GM23248 (cell line): ENCODE results near the gene GSG1L. TPM values are rescaled to one million over a fixed set of nuclear protein-coding genes. Genes with fewer than 3 reads are reported as not detected.
"Not testable (repeated sequence)": the region's sequence is repeated elsewhere in the genome, so short reads cannot be mapped to it uniquely, and the experiment has no call there.

Experiments
- DNase-seq: peaks from one replicate; pipeline ENCODE4 v3.0.0-alpha.2; 2015
- H2AFZ ChIP-seq: fragments of 200-600 bp; sonication (generic); 2 replicates; pipeline ENCODE4 v1.6.1; 2016; ENCODE audit warnings: antibody characterized with exemption
- H3F3A ChIP-seq: fragments of 200-600 bp; sonication (generic); 2 replicates; pipeline ENCODE4 v1.6.1; 2016; ENCODE audit warnings: mild to moderate bottlenecking, antibody characterized with exemption, mixed run types; ENCODE audit not compliant: insufficient read depth
- H3K27ac ChIP-seq: fragments of 200-600 bp; sonication (generic); 2 replicates; pipeline ENCODE4 v1.5.1; 2016; ENCODE audit warnings: mild to moderate bottlenecking
- H3K27me3 ChIP-seq: fragments of 200-600 bp; sonication (generic); replicated peaks from 2 replicates; pipeline ENCODE4 v1.6.1; 2016; ENCODE audit warnings: mild to moderate bottlenecking; ENCODE audit not compliant: insufficient read depth
- H3K36me3 ChIP-seq: fragments of 200-600 bp; sonication (generic); 2 replicates; pipeline ENCODE4 v1.6.1; 2016; ENCODE audit warnings: low read depth, mild to moderate bottlenecking
- H3K4me1 ChIP-seq: fragments of 200-600 bp; sonication (generic); 2 replicates; pipeline ENCODE4 v1.6.1; 2016; ENCODE audit warnings: mild to moderate bottlenecking; ENCODE audit not compliant: insufficient read depth
- H3K4me2 ChIP-seq: fragments of 200-600 bp; sonication (generic); one replicate; pipeline ENCODE4 v1.6.1; 2016; ENCODE audit warnings: mild to moderate bottlenecking; ENCODE audit not compliant: unreplicated experiment
- H3K4me3 ChIP-seq: fragments of 200-600 bp; sonication (generic); 2 replicates; pipeline ENCODE4 v1.5.1; 2016; ENCODE audit warnings: mild to moderate bottlenecking
- H3K79me2 ChIP-seq: fragments of 200-600 bp; sonication (generic); 2 replicates; pipeline ENCODE4 v1.6.1; 2016; ENCODE audit warnings: mild to moderate bottlenecking; ENCODE audit not compliant: insufficient read depth
- H3K9ac ChIP-seq: fragments of 200-600 bp; sonication (generic); 2 replicates; pipeline ENCODE4 v1.6.1; 2016; ENCODE audit warnings: mild to moderate bottlenecking
- H3K9me2 ChIP-seq: fragments of 200-600 bp; sonication (generic); 2 replicates; pipeline ENCODE4 v1.6.1; 2016; ENCODE audit warnings: mixed run types, mild to moderate bottlenecking, moderate library complexity; ENCODE audit not compliant: insufficient read depth
- H3K9me3 ChIP-seq: fragments of 200-600 bp; sonication (generic); one replicate; pipeline ENCODE4 v1.6.1; 2017; ENCODE audit warnings: low read depth
- H4K20me1 ChIP-seq: fragments of 200-600 bp; sonication (generic); 2 replicates; pipeline ENCODE4 v1.6.0; 2016; ENCODE audit not compliant: insufficient read depth
- EZH2 ChIP-seq: fragments of 200-600 bp; sonication (generic); IDR thresholded peaks from 2 replicates; pipeline ENCODE4 v1.6.1; 2018; ENCODE audit warnings: antibody characterized with exemption, mild to moderate bottlenecking; ENCODE audit not compliant: insufficient read depth, poor library complexity, severe bottlenecking
- EZH2phosphoT487 ChIP-seq: fragments of 200-600 bp; sonication (generic); IDR thresholded peaks from 2 replicates; pipeline ENCODE4 v1.6.1; 2018; ENCODE audit warnings: antibody characterized with exemption, moderate library complexity, mild to moderate bottlenecking, low read depth; ENCODE audit not compliant: insufficient read depth
- WGBS, 2 experiments: methylation state at CpG; one replicate each; pipeline ENCODE4 v1.1.6; 2015 to 2017; ENCODE audit warnings: low lambda C conversion rate in 2 of 2, low coverage in 1 of 2; ENCODE audit errors: missing lambda C conversion rate in 2 of 2; 5-methylcytosine and 5-hydroxymethylcytosine counted together
- in situ Hi-C: fragments of 300-500 bp; cut with MboI; formaldehyde crosslinking; loops from 2 replicates; pipeline ENCODE4 v1.15.0; 2020
- polyA plus RNA-seq: library from polyadenylated mRNA; unstranded; fragments of >200 nt; fragmentation: Nextera tagmentation; extraction: Ambion mirVana; gene quantifications from 2 replicates; pipeline ENCODE4 v1.2.1, GENCODE V29; 2016
- total RNA-seq: library from RNA; depleted of rRNA; stranded (reverse); fragments of >200 nt; shearing (Covaris generic); gene quantifications from 2 replicates; pipeline ENCODE4 v1.2.3, GENCODE V29; 2014

Gene GSG1L
- total and polyA plus RNA-seq, 2 experiments from 2014 or later = not detected

- H3K27me3 ChIP-seq = no peaks in the 10 kb centered on the region
- H3K9ac ChIP-seq = no peak overlapping the region
- H2AFZ ChIP-seq = no peak overlapping the region
- WGBS, 2 experiments = 82 to 83% methylated on average over 5 of the region's 5 CpGs
- no peak overlapping the region for H3K4me2 ChIP-seq
- no peaks in the 10 kb centered on the region for H4K20me1 ChIP-seq
- no peak overlapping the region for H3K27ac ChIP-seq
- in situ Hi-C loops = no loop called here
- H3K4me3 ChIP-seq = no peak overlapping the region
- H3K79me2 ChIP-seq = no peaks in the 10 kb centered on the region
- H3K36me3 ChIP-seq = no peaks in the 10 kb centered on the region
- H3F3A ChIP-seq = no peaks in the 10 kb centered on the region; the same call in 1 of the 2 replicates
- TF ChIP-seq EZH2phosphoT487 = no peak
- TF ChIP-seq EZH2 = no peak
- DNase-seq = no peak
- H3K9me2 ChIP-seq = no peaks in the 10 kb centered on the region
- H3K9me3 ChIP-seq = no peaks in the 10 kb centered on the region
- H3K4me1 ChIP-seq = peaks cover 5% of the 10 kb centered on the region
Measured at GRCh38 chr16:27743963-27744362, 319.6 kb downstream of the GSG1L start.

GRCh38 chr16:27743001-27743400, 320.5 kb downstream of the GSG1L start:
- H3K36me3 ChIP-seq, H3K79me2 ChIP-seq, H3K9ac ChIP-seq, in situ Hi-C loops, H3K9me2 ChIP-seq, H3K4me1 ChIP-seq, H3K4me2 ChIP-seq, DNase-seq, H3K9me3 ChIP-seq, H2AFZ ChIP-seq, H3K27me3 ChIP-seq, H3K27ac ChIP-seq, H3F3A ChIP-seq, H3K4me3 ChIP-seq, H4K20me1 ChIP-seq: not testable (repeated sequence)
- WGBS, 2 experiments = 88 to 95% methylated on average over 3 of the region's 3 CpGs

GRCh38 chr16:27742333-27742732, 321.2 kb downstream of the GSG1L start:
- no peaks in the 10 kb centered on the region for H3K27me3 ChIP-seq
- no peaks in the 10 kb centered on the region for H3K9me2 ChIP-seq
- no peak overlapping the region for H3K4me2 ChIP-seq
- no peaks in the 10 kb centered on the region for H3K36me3 ChIP-seq
- no peak for TF ChIP-seq EZH2
- no peak for TF ChIP-seq EZH2phosphoT487
- no peaks in the 10 kb centered on the region for H3F3A ChIP-seq
- no peaks in the 10 kb centered on the region for H4K20me1 ChIP-seq
- no peak overlapping the region for H3K4me3 ChIP-seq
- no peaks in the 10 kb centered on the region for H3K9me3 ChIP-seq
- H3K27ac ChIP-seq = no peak overlapping the region
- WGBS, 2 experiments = 75 to 78% methylated on average over 5 of the region's 5 CpGs
- H3K4me1 ChIP-seq = no peaks in the 10 kb centered on the region
- DNase-seq = no peak
- no peak overlapping the region for H3K9ac ChIP-seq
- H2AFZ ChIP-seq = no peak overlapping the region
- no peaks in the 10 kb centered on the region for H3K79me2 ChIP-seq
- in situ Hi-C loops = no loop called here

- no peak overlapping the region for H3K4me2 ChIP-seq
- no peak for DNase-seq
- H3K79me2 ChIP-seq = no peaks in the 10 kb centered on the region
- WGBS, 2 experiments = 84 to 88% methylated on average over 10 to 11 of the region's 11 CpGs
- no peaks in the 10 kb centered on the region for H3K27me3 ChIP-seq
- no peak overlapping the region for H3K9ac ChIP-seq
- no peaks in the 10 kb centered on the region for H3F3A ChIP-seq
- no peaks in the 10 kb centered on the region for H3K9me3 ChIP-seq
- H2AFZ ChIP-seq = no peak overlapping the region
- no peaks in the 10 kb centered on the region for H4K20me1 ChIP-seq
- TF ChIP-seq EZH2 = no peak
- TF ChIP-seq EZH2phosphoT487 = no peak
- H3K9me2 ChIP-seq = no peaks in the 10 kb centered on the region
- H3K36me3 ChIP-seq = no peaks in the 10 kb centered on the region
- no peak overlapping the region for H3K27ac ChIP-seq
- no peaks in the 10 kb centered on the region for H3K4me1 ChIP-seq
- in situ Hi-C loops = no loop called here
- no peak overlapping the region for H3K4me3 ChIP-seq
Measured at GRCh38 chr16:27740496-27741201, 322.9 kb downstream of the GSG1L start.
